OCI-LY3 (cell line): Measurements from ENCODE around the gene SBSN.

Experiments used
- EZH2phosphoT487 ChIP-seq: fragments of 200-600 bp; shearing (Covaris generic); IDR thresholded peaks from 2 replicates; pipeline ENCODE4 v1.6.1; 2018; ENCODE audit warnings: antibody characterized with exemption, mixed run types, low read depth
- TF ChIP-seq, protein P1 (sequence below): fragments of 200-600, 300-600 bp; sonication (generic); IDR thresholded peaks from 2 replicates; pipeline ENCODE4 v1.5.1; 2014; ENCODE audit warnings: antibody characterized with exemption, low read length, low read depth

DNA sequence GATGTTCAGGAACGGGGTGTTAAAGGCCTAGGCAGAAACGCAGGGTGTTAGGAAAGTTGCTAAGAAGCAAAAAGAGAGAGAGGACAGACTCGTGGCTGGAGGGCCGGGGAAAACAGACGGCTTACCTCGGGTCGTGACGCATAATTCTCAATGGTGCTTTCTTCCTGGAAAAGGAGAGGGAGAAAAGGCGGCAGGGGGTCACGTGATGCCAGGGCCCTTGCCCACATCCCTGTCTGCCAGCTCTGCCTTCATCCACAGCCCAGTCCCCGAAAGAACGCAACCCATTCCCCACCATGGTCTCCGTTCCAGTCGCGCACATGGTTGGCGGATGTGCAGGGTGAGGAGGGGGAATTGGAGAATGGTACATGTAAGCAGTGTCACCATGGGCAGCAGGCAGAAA lies 39.4 kb downstream of the SBSN start:
- TF ChIP-seq EZH2phosphoT487 = no peak
- TF ChIP-seq, protein P1, sequence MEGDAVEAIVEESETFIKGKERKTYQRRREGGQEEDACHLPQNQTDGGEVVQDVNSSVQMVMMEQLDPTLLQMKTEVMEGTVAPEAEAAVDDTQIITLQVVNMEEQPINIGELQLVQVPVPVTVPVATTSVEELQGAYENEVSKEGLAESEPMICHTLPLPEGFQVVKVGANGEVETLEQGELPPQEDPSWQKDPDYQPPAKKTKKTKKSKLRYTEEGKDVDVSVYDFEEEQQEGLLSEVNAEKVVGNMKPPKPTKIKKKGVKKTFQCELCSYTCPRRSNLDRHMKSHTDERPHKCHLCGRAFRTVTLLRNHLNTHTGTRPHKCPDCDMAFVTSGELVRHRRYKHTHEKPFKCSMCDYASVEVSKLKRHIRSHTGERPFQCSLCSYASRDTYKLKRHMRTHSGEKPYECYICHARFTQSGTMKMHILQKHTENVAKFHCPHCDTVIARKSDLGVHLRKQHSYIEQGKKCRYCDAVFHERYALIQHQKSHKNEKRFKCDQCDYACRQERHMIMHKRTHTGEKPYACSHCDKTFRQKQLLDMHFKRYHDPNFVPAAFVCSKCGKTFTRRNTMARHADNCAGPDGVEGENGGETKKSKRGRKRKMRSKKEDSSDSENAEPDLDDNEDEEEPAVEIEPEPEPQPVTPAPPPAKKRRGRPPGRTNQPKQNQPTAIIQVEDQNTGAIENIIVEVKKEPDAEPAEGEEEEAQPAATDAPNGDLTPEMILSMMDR = no peak
